Right lobe of liver (tissue), 6 donors: ENCODE data around the gene GABBR1. TPM values are rescaled to one million over a fixed set of nuclear protein-coding genes. Genes with fewer than 3 reads are reported as not detected.

Source experiments
- ATAC-seq, 4 donors: fragments of 200-7000 bp; cut with Tn5 transposase; one replicate each; pipeline ENCODE4 v1.9.1; 2020; ENCODE audit warnings: mild to moderate bottlenecking in 4 of 4, moderate library complexity in 4 of 4
- DNase-seq, 3 donors: peaks; one replicate each; pipeline ENCODE4 v3.0.0-alpha.2; 2020
- H3K27ac ChIP-seq, 3 donors: fragments of 200-600 bp; one replicate each; pipeline ENCODE4 v1.8.0; 2022
- H3K27me3 ChIP-seq, 2 donors: fragments of 200-600 bp; one replicate each; pipeline ENCODE4 v1.8.0; 2022
- H3K36me3 ChIP-seq, 4 donors: fragments of 200-600 bp; sonication (generic) in 1 of 4; one replicate each; pipeline versions ENCODE4 v1.5.1 to v1.8.0; 2017 to 2022; ENCODE audit warnings: control low read depth in 1 of 4
- H3K4me1 ChIP-seq, 4 donors: fragments of 200-600 bp; sonication (generic) in 1 of 4; one replicate each; pipeline versions ENCODE4 v1.5.1 to v1.8.0; 2017 to 2022; ENCODE audit warnings: control low read depth in 1 of 4
- H3K4me3 ChIP-seq, 3 donors: fragments of 200-600 bp; one replicate each; pipeline ENCODE4 v1.8.0; 2022
- H3K9me3 ChIP-seq, 4 donors: fragments of 200-600 bp; sonication (generic) in 1 of 4; one replicate each; pipeline versions ENCODE4 v1.5.1 to v1.8.0; 2017 to 2022; ENCODE audit warnings: control low read depth in 1 of 4
- POLR2A ChIP-seq: fragments of 450-650 bp; IDR thresholded peaks from one replicate; pipeline ENCODE4 v1.6.1; 2017; ENCODE audit warnings: antibody characterized with exemption, mild to moderate bottlenecking
- WGBS: methylation state at CpG from one replicate; pipeline ENCODE4 v1.1.6; 2018; ENCODE audit warnings: low coverage, low lambda C conversion rate; ENCODE audit not compliant: insufficient coverage; ENCODE audit errors: missing lambda C conversion rate; 5-methylcytosine and 5-hydroxymethylcytosine counted together
- intact Hi-C, 2 donors: fragments of 100-400 bp; cut with DNase I; formaldehyde crosslinking; loops; one replicate each; pipeline versions ENCODE4 v1.11.2 to v1.14.1; 2022
- total RNA-seq, 6 experiments: library from RNA; depleted of rRNA in 2 of 6; stranded (reverse); fragments of >200 nt in 2 of 6; fragmentation: NEBNext Ultra II Directional in 3 of 6; extraction: Animal tissue kit (Norgen Biotek cat#: 25700) in 3 of 6; gene quantifications; one replicate each; pipeline versions ENCODE4 v1.1.0 to v1.2.4, GENCODE V29; 2016 to 2023
- TF ChIP-seq, protein P1 (sequence below), 4 donors: fragments of 200-600 bp in 3 of 4; fragments of 450-650 bp in 1 of 4; IDR thresholded peaks; one replicate each; pipeline versions ENCODE4 v1.5.1 to v1.8.0; 2016 to 2022; ENCODE audit warnings: antibody characterized with exemption in 4 of 4, mild to moderate bottlenecking in 2 of 4
- donor health status: DM: no; HTN: yes; CAD: no.
- donor health status: DM: no; HTN: no; CAD: no.
- donor health status: DM: no; HTN: no; CAD: no.
- donor health status: DM: no; HTN: yes; CAD: no.
- donor health status: DM: no; HTN: yes; CAD: no.

Gene GABBR1
- total RNA-seq, 6 experiments from 2014 or later, result 2.4 to 5.6 (median 4.9) TPM

DNA sequence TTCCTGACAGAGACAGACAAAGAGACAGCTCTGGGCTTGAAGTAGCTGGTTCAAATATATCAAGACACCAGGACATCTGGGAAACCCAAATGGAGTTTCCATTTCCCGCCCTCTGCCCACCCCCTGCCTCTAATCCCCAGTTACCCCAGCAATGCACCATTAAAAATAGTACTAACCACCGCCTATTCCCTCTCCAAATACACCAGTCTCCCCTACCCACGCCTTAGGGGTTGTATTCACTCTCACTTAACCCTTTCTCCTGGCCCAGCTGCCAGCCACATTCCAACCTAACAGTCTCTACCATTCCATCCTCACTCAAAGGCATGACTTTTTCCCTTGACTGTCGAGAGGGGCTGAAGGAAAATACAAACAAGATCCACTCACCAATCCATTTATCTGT is 22.4 kb downstream of the GABBR1 start:
- DNase-seq (no peak), ATAC-seq (no peak)
- WGBS, result 38% methylated on average over 4 of the region's 4 CpGs
- Histone ChIP-seq H3K9me3 (no peaks in the 10 kb centered on the region), H3K4me1 (no peaks in the 10 kb centered on the region), H3K27me3 (no peaks in the 10 kb centered on the region), H3K27ac (no peak overlapping the region), H3K36me3 (no peaks in the 10 kb centered on the region), H3K4me3 (no peak overlapping the region)
- no peak for TF ChIP-seq POLR2A
- TF ChIP-seq, protein P1, sequence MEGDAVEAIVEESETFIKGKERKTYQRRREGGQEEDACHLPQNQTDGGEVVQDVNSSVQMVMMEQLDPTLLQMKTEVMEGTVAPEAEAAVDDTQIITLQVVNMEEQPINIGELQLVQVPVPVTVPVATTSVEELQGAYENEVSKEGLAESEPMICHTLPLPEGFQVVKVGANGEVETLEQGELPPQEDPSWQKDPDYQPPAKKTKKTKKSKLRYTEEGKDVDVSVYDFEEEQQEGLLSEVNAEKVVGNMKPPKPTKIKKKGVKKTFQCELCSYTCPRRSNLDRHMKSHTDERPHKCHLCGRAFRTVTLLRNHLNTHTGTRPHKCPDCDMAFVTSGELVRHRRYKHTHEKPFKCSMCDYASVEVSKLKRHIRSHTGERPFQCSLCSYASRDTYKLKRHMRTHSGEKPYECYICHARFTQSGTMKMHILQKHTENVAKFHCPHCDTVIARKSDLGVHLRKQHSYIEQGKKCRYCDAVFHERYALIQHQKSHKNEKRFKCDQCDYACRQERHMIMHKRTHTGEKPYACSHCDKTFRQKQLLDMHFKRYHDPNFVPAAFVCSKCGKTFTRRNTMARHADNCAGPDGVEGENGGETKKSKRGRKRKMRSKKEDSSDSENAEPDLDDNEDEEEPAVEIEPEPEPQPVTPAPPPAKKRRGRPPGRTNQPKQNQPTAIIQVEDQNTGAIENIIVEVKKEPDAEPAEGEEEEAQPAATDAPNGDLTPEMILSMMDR (IDR thresholded peaks at IDR 0.05), result no peak
- intact Hi-C loops, result no loop called here

GRCh38 chr6:29608131-29608530 is 24.9 kb downstream of the GABBR1 start:
- intact Hi-C loops, result no loop called here
- no peak for DNase-seq
- H3K4me3 ChIP-seq, result no peak overlapping the region
- no peak for ATAC-seq
- no peaks in the 10 kb centered on the region for H3K27me3 ChIP-seq
- no peaks in the 10 kb centered on the region for H3K36me3 ChIP-seq
- TF ChIP-seq POLR2A, result no peak
- TF ChIP-seq, protein P1 (IDR thresholded peaks at IDR 0.05), result no peak
- H3K27ac ChIP-seq, result no peak overlapping the region
- H3K4me1 ChIP-seq, result no peaks in the 10 kb centered on the region
- H3K9me3 ChIP-seq, result no peaks in the 10 kb centered on the region

DNA sequence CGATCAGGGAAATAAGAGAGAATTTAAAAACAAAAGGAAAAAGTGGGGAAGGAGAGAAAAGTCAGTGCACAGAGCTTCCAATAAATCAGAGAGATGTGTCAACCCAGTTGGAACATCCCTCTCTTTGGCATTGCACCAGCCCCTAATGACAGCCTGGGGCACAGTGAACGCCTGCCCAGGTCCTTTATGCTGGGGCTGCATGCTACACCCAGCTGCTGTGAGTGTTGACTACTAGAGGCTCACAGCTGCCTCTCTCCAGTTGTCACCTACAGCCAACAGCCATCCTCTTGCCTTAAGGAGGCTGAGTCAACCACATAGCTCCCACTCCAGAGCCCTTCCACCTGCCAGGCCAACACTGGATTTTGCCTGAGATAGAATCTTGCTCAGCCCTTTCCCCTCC is 29.1 kb downstream of the GABBR1 start:
- no peaks in the 10 kb centered on the region for H3K27me3 ChIP-seq
- DNase-seq (no peak), ATAC-seq (no peak)
- H3K4me1 ChIP-seq, result no peaks in the 10 kb centered on the region
- no peak overlapping the region for H3K4me3 ChIP-seq
- WGBS, result 72% methylated on average over 2 of the region's 2 CpGs
- TF ChIP-seq, protein P1 (IDR thresholded peaks at IDR 0.05), result no peak
- TF ChIP-seq POLR2A, result no peak
- no peaks in the 10 kb centered on the region for H3K9me3 ChIP-seq
- no peaks in the 10 kb centered on the region for H3K36me3 ChIP-seq
- intact Hi-C loops, result no loop called here
- H3K27ac ChIP-seq, result no peak overlapping the region

- no peaks in the 10 kb centered on the region for H3K4me1 ChIP-seq
- WGBS, result 69% methylated on average over 11 of the region's 11 CpGs
- no peak overlapping the region for H3K27ac ChIP-seq
- intact Hi-C loops, result no loop called here
- H3K27me3 ChIP-seq, result no peaks in the 10 kb centered on the region
- TF ChIP-seq POLR2A, result no peak
- TF ChIP-seq, protein P1 (IDR thresholded peaks at IDR 0.05), result no peak
- DNase-seq (no peak), ATAC-seq (no peak)
- H3K4me3 ChIP-seq, result no peak overlapping the region
- H3K9me3 ChIP-seq, result no peaks in the 10 kb centered on the region
- H3K36me3 ChIP-seq, result no peaks in the 10 kb centered on the region
These were observed 29.5 kb downstream of the GABBR1 start for GRCh38 chr6:29603456-29603855.
